ENCODE results near the gene C19orf33.
A peak's percentile ranks its signal among the peaks of the same experiment; 100 is the strongest.

C19orf33 gene

GRCh38 chr19:38304352-38304865 lies 358 bp downstream of the C19orf33 start:
- H3K27ac ChIP-seq (replicated peaks): no peak overlapping the region
- no peak for DNase-seq (ENCODE audit: low read depth in 1 of 2, low spot score in 1 of 2)
- TF ChIP-seq, protein P1, sequence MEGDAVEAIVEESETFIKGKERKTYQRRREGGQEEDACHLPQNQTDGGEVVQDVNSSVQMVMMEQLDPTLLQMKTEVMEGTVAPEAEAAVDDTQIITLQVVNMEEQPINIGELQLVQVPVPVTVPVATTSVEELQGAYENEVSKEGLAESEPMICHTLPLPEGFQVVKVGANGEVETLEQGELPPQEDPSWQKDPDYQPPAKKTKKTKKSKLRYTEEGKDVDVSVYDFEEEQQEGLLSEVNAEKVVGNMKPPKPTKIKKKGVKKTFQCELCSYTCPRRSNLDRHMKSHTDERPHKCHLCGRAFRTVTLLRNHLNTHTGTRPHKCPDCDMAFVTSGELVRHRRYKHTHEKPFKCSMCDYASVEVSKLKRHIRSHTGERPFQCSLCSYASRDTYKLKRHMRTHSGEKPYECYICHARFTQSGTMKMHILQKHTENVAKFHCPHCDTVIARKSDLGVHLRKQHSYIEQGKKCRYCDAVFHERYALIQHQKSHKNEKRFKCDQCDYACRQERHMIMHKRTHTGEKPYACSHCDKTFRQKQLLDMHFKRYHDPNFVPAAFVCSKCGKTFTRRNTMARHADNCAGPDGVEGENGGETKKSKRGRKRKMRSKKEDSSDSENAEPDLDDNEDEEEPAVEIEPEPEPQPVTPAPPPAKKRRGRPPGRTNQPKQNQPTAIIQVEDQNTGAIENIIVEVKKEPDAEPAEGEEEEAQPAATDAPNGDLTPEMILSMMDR (IDR thresholded peaks at IDR 0.05; ENCODE audit: insufficient read depth, low read length): no peak
- TF ChIP-seq REST (IDR thresholded peaks at IDR 0.05; ENCODE audit: insufficient replicate concordance, low read depth): no peak
- TF ChIP-seq GABPA (IDR thresholded peaks at IDR 0.05; ENCODE audit: low read depth): no peak
- TF ChIP-seq POLR2AphosphoS5 (IDR thresholded peaks at IDR 0.05; ENCODE audit: low read depth): 0 out of 2 replicates have a peak, but pooled peaks have one; percentile 9
- no peak for TF ChIP-seq SPI1 (IDR thresholded peaks at IDR 0.05; ENCODE audit: borderline replicate concordance, low read depth)
- no peak overlapping the region for H3K4me3 ChIP-seq (replicated peaks; ENCODE audit: insufficient read depth, low read length)
- no peaks in the 10 kb centered on the region for H3K27me3 ChIP-seq (ENCODE audit: insufficient read depth, poor library complexity, severe bottlenecking)

DNA sequence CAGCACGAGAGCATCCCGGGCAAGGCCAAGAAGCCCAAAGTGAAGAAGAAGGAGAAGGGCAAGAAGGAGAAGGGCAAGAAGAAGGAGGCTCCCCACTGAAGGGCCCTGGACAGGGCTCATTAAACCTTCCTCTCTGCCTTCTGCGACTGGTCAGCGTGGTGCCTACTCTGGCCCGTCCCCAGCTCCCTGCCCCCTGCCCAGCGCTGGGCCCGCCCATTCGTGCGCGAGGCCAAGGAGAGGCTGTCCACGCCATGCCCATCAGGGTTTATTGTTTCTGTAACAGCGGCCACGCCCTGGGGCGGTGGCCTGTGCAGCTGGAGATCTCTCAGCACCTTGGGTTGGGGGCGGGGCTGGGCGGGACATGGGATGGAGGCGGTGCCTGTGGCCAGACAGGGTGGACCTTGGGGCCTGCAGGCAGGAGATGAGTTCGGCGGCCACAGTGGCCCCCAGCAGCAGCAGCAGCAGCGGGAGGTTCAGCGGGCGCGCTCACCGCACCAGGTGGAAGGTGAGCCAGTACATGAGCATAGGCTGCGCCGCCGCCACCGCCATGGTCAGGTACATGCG lies 897 bp downstream of the C19orf33 start:
- TF ChIP-seq REST (IDR thresholded peaks at IDR 0.05; ENCODE audit: insufficient replicate concordance, low read depth) (no peak), GABPA (IDR thresholded peaks at IDR 0.05; ENCODE audit: low read depth) (no peak), SPI1 (IDR thresholded peaks at IDR 0.05; ENCODE audit: borderline replicate concordance, low read depth) (no peak), POLR2AphosphoS5 (IDR thresholded peaks at IDR 0.05; ENCODE audit: low read depth) (0 out of 2 replicates have a peak, but pooled peaks have one; percentile 6)
- TF ChIP-seq, protein P1 (IDR thresholded peaks at IDR 0.05; ENCODE audit: insufficient read depth, low read length): no peak
- no peak for DNase-seq (ENCODE audit: low read depth in 1 of 2, low spot score in 1 of 2)

DNA sequence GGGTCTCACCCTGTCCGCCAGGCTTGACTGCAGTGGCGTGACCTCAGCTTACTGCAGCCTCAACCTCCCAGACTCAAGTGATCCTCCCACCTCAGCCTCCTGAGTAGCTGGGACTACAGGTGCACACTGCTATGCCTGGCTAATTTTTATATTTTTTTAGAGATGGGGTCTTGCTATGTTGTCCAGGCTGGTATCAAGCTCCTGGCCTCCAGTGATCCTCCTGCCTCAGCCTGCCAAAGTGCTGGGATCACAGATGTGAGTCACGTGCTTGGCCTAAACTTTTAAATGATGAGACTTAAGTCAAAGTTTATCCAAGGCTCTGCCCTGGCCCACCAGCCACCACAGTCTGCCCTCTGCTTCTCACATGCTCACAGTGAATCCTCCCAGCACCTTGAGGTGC lies 2.2 kb downstream of the C19orf33 start:
- Histone ChIP-seq H3K27ac (replicated peaks) (no peak overlapping the region), H3K4me3 (replicated peaks; ENCODE audit: insufficient read depth, low read length) (no peak overlapping the region), H3K27me3 (ENCODE audit: insufficient read depth, poor library complexity, severe bottlenecking) (no peaks in the 10 kb centered on the region)
- no peak for DNase-seq (ENCODE audit: low read depth in 1 of 2, low spot score in 1 of 2)
- TF ChIP-seq, protein P1 (IDR thresholded peaks at IDR 0.05; ENCODE audit: insufficient read depth, low read length): no peak
- TF ChIP-seq REST (IDR thresholded peaks at IDR 0.05; ENCODE audit: insufficient replicate concordance, low read depth): no peak
- no peak for TF ChIP-seq SPI1 (IDR thresholded peaks at IDR 0.05; ENCODE audit: borderline replicate concordance, low read depth)
- no peak for TF ChIP-seq GABPA (IDR thresholded peaks at IDR 0.05; ENCODE audit: low read depth)
- TF ChIP-seq POLR2AphosphoS5 (IDR thresholded peaks at IDR 0.05; ENCODE audit: low read depth): no peak

More for the DNA sequence above, 897 bp downstream of the C19orf33 start:
- Histone ChIP-seq H3K4me3 (replicated peaks; ENCODE audit: insufficient read depth, low read length) (no peak overlapping the region), H3K27ac (replicated peaks) (no peak overlapping the region), H3K27me3 (ENCODE audit: insufficient read depth, poor library complexity, severe bottlenecking) (no peaks in the 10 kb centered on the region)
